Measurements from ENCODE around the gene PHLDB1. TPM values are rescaled to one million over a fixed set of nuclear protein-coding genes. Genes with fewer than 3 reads are reported as not detected.
"Not testable (repeated sequence)": the region's sequence is repeated elsewhere in the genome, so short reads cannot be mapped to it uniquely, and the experiment has no call there.

PHLDB1 gene
- total and polyA plus RNA-seq, 2 donors (not counting 3 experiments of a cell fraction or from before 2014, with no cell fraction given), result 99.7 to 183 TPM

DNA sequence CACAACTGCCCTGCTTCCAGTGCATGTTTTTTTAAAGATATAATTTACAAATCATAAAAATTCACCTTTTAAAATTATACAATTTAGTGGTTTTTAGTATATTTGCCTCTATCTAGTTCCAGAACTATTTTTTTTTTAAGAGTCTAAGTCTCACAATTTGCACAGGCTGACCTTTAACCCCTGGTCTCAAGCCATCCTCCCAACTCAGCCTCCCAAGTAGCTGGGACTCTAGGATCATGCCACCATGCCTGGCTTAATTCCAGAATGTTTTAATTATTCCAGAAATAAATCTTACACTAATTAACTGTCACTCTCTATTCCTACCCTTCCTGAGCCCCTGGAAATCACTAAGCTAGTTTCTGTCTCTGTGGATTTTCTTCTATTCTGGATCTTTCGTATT lies 36.6 kb upstream of the PHLDB1 start:
- intact Hi-C loops (cut with micrococcal nuclease), result no loop called here
- Histone ChIP-seq H3K4me3 (replicated peaks in 1 of 3; ENCODE audit: insufficient read depth in 1 of 3, low read depth in 1 of 3, low read length in 3 of 3) (no peak overlapping the region), H3K79me2 (ENCODE audit: control insufficient read depth, insufficient read depth, low read length) (peaks cover 36% of the 10 kb centered on the region), H3K27ac (ENCODE audit: insufficient read depth, low read depth, low read length) (no peak overlapping the region), H3K36me3 (ENCODE audit: control insufficient read depth in 2 of 2, extremely low read depth in 1 of 2, insufficient read depth in 2 of 2, low read length in 2 of 2) (no peaks in the 10 kb centered on the region), H2AFZ (ENCODE audit: low read depth, low read length) (no peak overlapping the region), H3K9ac (replicated peaks; ENCODE audit: extremely low read depth, insufficient read depth, low read length) (no peak overlapping the region), H3K9me3 (replicated peaks; ENCODE audit: control insufficient read depth, insufficient read depth, low read length) (no peaks in the 10 kb centered on the region), H3K4me1 (ENCODE audit: control insufficient read depth, extremely low read depth, insufficient read depth, low read length) (peaks cover 19% of the 10 kb centered on the region), H3K27me3 (ENCODE audit: control insufficient read depth in 2 of 2, insufficient read depth in 2 of 2, low read length in 2 of 2) (no peaks in the 10 kb centered on the region), H3K4me2 (ENCODE audit: insufficient read depth, low read length) (no peak overlapping the region), H3K9me1 (replicated peaks; ENCODE audit: control insufficient read depth, extremely low read depth, insufficient read depth, low read length) (no peaks in the 10 kb centered on the region), H4K20me1 (replicated peaks; ENCODE audit: control insufficient read depth, extremely low read depth, insufficient read depth, low read length) (peaks cover under 1% of the 10 kb centered on the region)
- ChIA-PET POLR2A (no interaction called here), CTCF (interaction anchor here (0.7 kb wide), 1 partner anchor 8 kb away, joined by 3 read pairs; no protein-coding TSS in a partner anchor)
- dilution Hi-C loops (cut with MboI; ENCODE audit: extremely low pct_ligation_motif_present, low sequenced_read_pairs), result no loop called here
- no TSS peak for BruUV-seq (replicated peaks)
- no peak for FAIRE-seq
- no peak for TF ChIP-seq FOS (IDR thresholded peaks at IDR 0.05; ENCODE audit: borderline replicate concordance, insufficient read depth, low read length)
- DNase-seq (ENCODE audit: low read depth, low spot score), result no peak

DNA sequence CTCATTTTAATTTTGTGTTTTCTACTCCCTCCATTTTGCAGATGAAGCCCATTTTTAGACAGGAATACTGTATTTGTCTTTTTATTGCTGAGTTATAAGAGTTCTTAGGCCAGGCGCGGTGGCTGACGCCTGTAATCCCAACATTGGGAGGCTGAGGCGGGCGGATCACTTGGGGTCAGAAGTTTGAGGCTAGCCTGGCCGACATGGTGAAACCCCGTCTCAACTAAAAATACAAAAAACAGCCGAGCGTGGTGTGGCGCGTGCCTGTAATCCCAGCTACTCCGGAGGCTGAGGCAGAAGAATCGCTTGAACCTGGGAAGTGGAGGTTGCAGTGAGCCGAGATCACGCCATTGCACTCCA lies 35.7 kb upstream of the PHLDB1 start:
- H3K9me3 ChIP-seq (replicated peaks; ENCODE audit: control insufficient read depth, insufficient read depth, low read length); FAIRE-seq; H3K27me3 ChIP-seq (ENCODE audit: control insufficient read depth in 2 of 2, insufficient read depth in 2 of 2, low read length in 2 of 2); BruUV-seq (replicated peaks); dilution Hi-C loops (cut with MboI; ENCODE audit: extremely low pct_ligation_motif_present, low sequenced_read_pairs); H3K36me3 ChIP-seq (ENCODE audit: control insufficient read depth in 2 of 2, extremely low read depth in 1 of 2, insufficient read depth in 2 of 2, low read length in 2 of 2); H3K9me1 ChIP-seq (replicated peaks; ENCODE audit: control insufficient read depth, extremely low read depth, insufficient read depth, low read length); H4K20me1 ChIP-seq (replicated peaks; ENCODE audit: control insufficient read depth, extremely low read depth, insufficient read depth, low read length); CTCF ChIA-PET: not testable (repeated sequence)
- H2AFZ ChIP-seq (ENCODE audit: low read depth, low read length), result peak overlapping the region; percentile 77
- peaks cover 44% of the 10 kb centered on the region for H3K79me2 ChIP-seq (ENCODE audit: control insufficient read depth, insufficient read depth, low read length)
- intact Hi-C loops (cut with micrococcal nuclease), result loop anchor here (1.0 to 2.0 kb wide), 2 partner anchors 41 to 171 kb away; partner anchors contain the start of gene ATP5MG
- DNase-seq (ENCODE audit: low read depth, low spot score), result peak; percentile 30
- POLR2A ChIA-PET, result interaction anchor here (0.9 kb wide), 1 partner anchor 49 kb away, joined by 4 read pairs; no protein-coding TSS in a partner anchor
- H3K4me1 ChIP-seq (ENCODE audit: control insufficient read depth, extremely low read depth, insufficient read depth, low read length), result peaks cover 19% of the 10 kb centered on the region
- peak overlapping the region; percentile 60 for H3K27ac ChIP-seq (ENCODE audit: insufficient read depth, low read depth, low read length)
- peak overlapping the region; percentile 99 for H3K9ac ChIP-seq (replicated peaks; ENCODE audit: extremely low read depth, insufficient read depth, low read length)
- H3K4me3 ChIP-seq (replicated peaks in 1 of 3; ENCODE audit: insufficient read depth in 1 of 3, low read depth in 1 of 3, low read length in 3 of 3), result peak overlapping the region; percentile 36 to 99 (median 90)
- H3K4me2 ChIP-seq (ENCODE audit: insufficient read depth, low read length), result peak overlapping the region; percentile 76
